ENCODE data around the gene ERO1A.

DNA sequence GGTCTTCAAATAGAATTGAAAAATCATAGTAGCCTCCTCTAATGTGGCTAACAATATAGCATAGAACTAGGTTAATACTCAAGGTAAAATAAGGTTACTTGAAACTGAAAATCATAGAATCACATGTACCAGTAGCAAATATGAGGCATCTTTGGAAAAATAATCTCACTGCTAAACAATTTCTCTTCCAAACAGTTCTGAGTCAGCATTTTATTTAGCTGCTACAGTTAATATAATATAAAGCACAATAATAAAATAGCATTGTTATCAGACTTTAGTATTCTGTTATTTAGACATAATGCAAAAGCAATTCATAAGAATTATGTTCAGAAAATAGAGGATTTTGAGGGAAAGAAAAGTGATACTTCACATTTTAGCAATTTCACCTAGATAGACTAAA lies 35.0 kb downstream of the ERO1A start:
- TF ChIP-seq POLR2AphosphoS5 (IDR thresholded peaks at IDR 0.05; ENCODE audit: low read depth, low read length) (no peak), REST (IDR thresholded peaks at IDR 0.05; ENCODE audit: insufficient read depth in 1 of 2, low read depth in 2 of 2, low read length in 2 of 2) (no peak), TAF1 (IDR thresholded peaks at IDR 0.05; ENCODE audit: borderline replicate concordance, insufficient read depth, low read length) (no peak), SIN3A (IDR thresholded peaks at IDR 0.05; ENCODE audit: borderline replicate concordance, insufficient read depth, low read length) (no peak)
